ENCODE measurements around the gene COX20. TPM values are rescaled to one million over a fixed set of nuclear protein-coding genes. Genes with fewer than 3 reads are reported as not detected.

The COX20 gene
- total and polyA plus RNA-seq, 2 of the 13 experiments (the other 11 are each of a cell fraction or from before 2014, with no cell fraction given), result 34.4 to 95.8 TPM

- no peak for TF ChIP-seq RERE (CRISPR knock-in tag; IDR thresholded peaks at IDR 0.05; ENCODE audit: low read depth)
- peak; percentile 75; the same call in 1 of the 2 replicates for TF ChIP-seq ZNF879 (CRISPR knock-in tag; IDR thresholded peaks at IDR 0.05)
- no peak for TF ChIP-seq ZSCAN30 (CRISPR knock-in tag; IDR thresholded peaks at IDR 0.05)
- no peak for TF ChIP-seq ZNF737 (CRISPR knock-in tag; IDR thresholded peaks at IDR 0.05; ENCODE audit: borderline replicate concordance)
- peak; percentile 84; the same call in 1 of the 2 replicates for TF ChIP-seq ZNF343 (CRISPR knock-in tag; IDR thresholded peaks at IDR 0.05)
- peak; percentile 60; the same call in 1 of the 2 replicates for TF ChIP-seq ZNF772 (CRISPR knock-in tag; IDR thresholded peaks at IDR 0.05)
- peak; percentile 33; the same call in 1 of the 2 replicates for TF ChIP-seq NFKBIZ (CRISPR knock-in tag; IDR thresholded peaks at IDR 0.05)
- TF ChIP-seq, protein P1, sequence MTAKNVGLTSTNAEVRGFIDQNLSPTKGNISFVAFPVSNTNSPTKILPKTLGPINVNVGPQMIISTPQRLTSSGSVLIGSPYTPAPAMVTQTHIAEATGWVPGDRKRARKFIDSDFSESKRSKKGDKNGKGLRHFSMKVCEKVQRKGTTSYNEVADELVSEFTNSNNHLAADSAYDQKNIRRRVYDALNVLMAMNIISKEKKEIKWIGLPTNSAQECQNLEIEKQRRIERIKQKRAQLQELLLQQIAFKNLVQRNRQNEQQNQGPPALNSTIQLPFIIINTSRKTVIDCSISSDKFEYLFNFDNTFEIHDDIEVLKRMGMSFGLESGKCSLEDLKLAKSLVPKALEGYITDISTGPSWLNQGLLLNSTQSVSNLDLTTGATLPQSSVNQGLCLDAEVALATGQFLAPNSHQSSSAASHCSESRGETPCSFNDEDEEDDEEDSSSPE (CRISPR knock-in tag; IDR thresholded peaks at IDR 0.05), result no peak; the same call in 1 of the 2 replicates
- peak; percentile 65; the same call in 1 of the 2 replicates for TF ChIP-seq RARA (CRISPR knock-in tag; IDR thresholded peaks at IDR 0.05)
- TF ChIP-seq, protein P2, sequence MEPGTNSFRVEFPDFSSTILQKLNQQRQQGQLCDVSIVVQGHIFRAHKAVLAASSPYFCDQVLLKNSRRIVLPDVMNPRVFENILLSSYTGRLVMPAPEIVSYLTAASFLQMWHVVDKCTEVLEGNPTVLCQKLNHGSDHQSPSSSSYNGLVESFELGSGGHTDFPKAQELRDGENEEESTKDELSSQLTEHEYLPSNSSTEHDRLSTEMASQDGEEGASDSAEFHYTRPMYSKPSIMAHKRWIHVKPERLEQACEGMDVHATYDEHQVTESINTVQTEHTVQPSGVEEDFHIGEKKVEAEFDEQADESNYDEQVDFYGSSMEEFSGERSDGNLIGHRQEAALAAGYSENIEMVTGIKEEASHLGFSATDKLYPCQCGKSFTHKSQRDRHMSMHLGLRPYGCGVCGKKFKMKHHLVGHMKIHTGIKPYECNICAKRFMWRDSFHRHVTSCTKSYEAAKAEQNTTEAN (CRISPR knock-in tag; conservative IDR thresholded peaks at IDR 0.05), result peak; percentile 37; the same call in 1 of the 2 replicates
- no peak for TF ChIP-seq ZNF749 (CRISPR knock-in tag; IDR thresholded peaks at IDR 0.05; ENCODE audit: borderline replicate concordance)
- peak; percentile 71; the same call in 1 of the 2 replicates for TF ChIP-seq SAP130 (CRISPR knock-in tag; IDR thresholded peaks at IDR 0.05; ENCODE audit: low read depth)
- TF ChIP-seq ZNF460 (CRISPR knock-in tag; IDR thresholded peaks at IDR 0.05; ENCODE audit: borderline replicate concordance), result no peak
- no peak for TF ChIP-seq ZFP36L2 (CRISPR knock-in tag; IDR thresholded peaks at IDR 0.05)
- 0 out of 2 replicates have a peak, but pooled peaks have one; percentile 72 for TF ChIP-seq SPEN (CRISPR knock-in tag; IDR thresholded peaks at IDR 0.05; ENCODE audit: low read depth)
- TF ChIP-seq ESRRA (CRISPR knock-in tag; IDR thresholded peaks at IDR 0.05; ENCODE audit: low read depth), result peak; percentile 98
- 0 out of 2 replicates have a peak, but pooled peaks have one; percentile 67 for TF ChIP-seq ZNF367 (CRISPR knock-in tag; IDR thresholded peaks at IDR 0.05; ENCODE audit: borderline replicate concordance)
- peak; percentile 91 for TF ChIP-seq CEBPB (IDR thresholded peaks at IDR 0.05; ENCODE audit: borderline replicate concordance, low read depth, low read length)
- TF ChIP-seq ZNF260 (CRISPR knock-in tag; IDR thresholded peaks at IDR 0.05; ENCODE audit: borderline replicate concordance, low read depth), result no peak
- 0 out of 2 replicates have a peak, but pooled peaks have one; percentile 33 for TF ChIP-seq HMG20A (CRISPR knock-in tag; IDR thresholded peaks at IDR 0.05; ENCODE audit: borderline replicate concordance)
- peak; percentile 87 for TF ChIP-seq YEATS4 (CRISPR knock-in tag; IDR thresholded peaks at IDR 0.05; ENCODE audit: borderline replicate concordance)
- TF ChIP-seq MEIS1 (CRISPR knock-in tag; IDR thresholded peaks at IDR 0.05; ENCODE audit: borderline replicate concordance), result peak; percentile 53; the same call in 1 of the 2 replicates
Measured at GRCh38 chr1:244834543-244835275, 749 bp upstream of the COX20 start (continued).

Data from HepG2 (cell line).